ENCODE data around the gene UBE2D3. TPM values are rescaled to one million over a fixed set of nuclear protein-coding genes. Genes with fewer than 3 reads are reported as not detected.
A peak's percentile ranks its signal among the peaks of the same experiment; 100 is the strongest.
"Not testable (repeated sequence)": the region's sequence is repeated elsewhere in the genome, so short reads cannot be mapped to it uniquely, and the experiment has no call there.

UBE2D3 gene
- polyA plus RNA-seq, 1 donor from 2014 or later, result 373 TPM

DNA sequence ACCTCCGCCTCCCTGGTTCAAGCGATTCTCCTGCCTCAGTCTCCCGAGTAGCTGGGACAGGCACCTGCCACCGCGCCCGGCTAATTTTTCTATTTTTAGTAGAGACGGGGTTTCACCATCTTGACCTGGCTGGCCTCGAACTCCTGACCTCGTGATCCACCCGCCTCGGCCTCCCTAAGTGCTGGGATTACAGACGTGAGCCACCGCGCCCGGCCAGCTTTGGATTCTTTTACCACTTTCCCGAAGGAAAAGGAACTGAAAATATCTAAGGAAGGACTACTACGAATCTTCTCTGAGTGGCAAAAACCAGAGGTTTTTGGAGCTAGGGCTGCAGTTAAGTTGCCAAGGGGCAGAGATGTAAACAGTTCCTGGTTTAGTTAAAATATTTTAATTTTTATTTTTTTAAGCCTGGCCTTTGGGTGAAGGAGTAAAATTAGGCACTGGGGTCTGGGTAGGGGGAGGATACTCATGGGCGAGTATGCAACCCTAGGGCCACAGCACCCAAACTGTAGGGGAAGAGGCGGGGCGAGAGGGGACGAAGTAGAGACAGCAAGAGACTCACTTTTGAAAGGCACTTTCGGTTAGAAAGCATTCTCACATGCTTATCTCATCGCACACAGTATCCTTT is 40.9 kb upstream of the UBE2D3 start:
- peaks cover 19% of the 10 kb centered on the region for H3K79me2 ChIP-seq (replicated peaks; ENCODE audit: insufficient read depth, low read length)
- H3K27me3 ChIP-seq (ENCODE audit: insufficient read depth, low read depth, low read length), result no peaks in the 10 kb centered on the region
- peak overlapping the region; percentile 85 for H3K4me2 ChIP-seq (ENCODE audit: low read length)
- peak overlapping the region; percentile 92 for H3K9ac ChIP-seq (ENCODE audit: low read length)
- H4K20me1 ChIP-seq (ENCODE audit: insufficient read depth), result no peaks in the 10 kb centered on the region
- no peaks in the 10 kb centered on the region for H3K9me2 ChIP-seq (ENCODE audit: insufficient read depth, low read length)
- no peaks in the 10 kb centered on the region for H3K36me3 ChIP-seq (ENCODE audit: insufficient read depth, low read length)
- H3K9me3 ChIP-seq (ENCODE audit: low read length), result no peaks in the 10 kb centered on the region
- H3F3A ChIP-seq (ENCODE audit: insufficient read depth, low read length, poor library complexity, severe bottlenecking), result peaks cover 9% of the 10 kb centered on the region
- H2AFZ ChIP-seq (ENCODE audit: low read depth, low read length), result peak overlapping the region; percentile 89
- H3K4me3 ChIP-seq (ENCODE audit: low read length), result peak overlapping the region; percentile 70
- peak overlapping the region; percentile 93 for H3K27ac ChIP-seq (ENCODE audit: low read length)
- TF ChIP-seq EP300 (conservative IDR thresholded peaks at IDR 0.05; ENCODE audit: poor library complexity, severe bottlenecking) (no peak), TAF1 (IDR thresholded peaks at IDR 0.05; ENCODE audit: low read depth) (no peak), EZH2 (IDR thresholded peaks at IDR 0.05; ENCODE audit: borderline replicate concordance, insufficient read depth, low read length, poor library complexity, severe bottlenecking) (no peak), MXI1 (conservative IDR thresholded peaks at IDR 0.05; ENCODE audit: poor library complexity, severe bottlenecking) (no peak), POLR2AphosphoS5 (IDR thresholded peaks at IDR 0.05) (no peak), SMC3 (conservative IDR thresholded peaks at IDR 0.05; ENCODE audit: poor library complexity) (no peak), RAD21 (conservative IDR thresholded peaks at IDR 0.05) (no peak)
- TF ChIP-seq, protein P1, sequence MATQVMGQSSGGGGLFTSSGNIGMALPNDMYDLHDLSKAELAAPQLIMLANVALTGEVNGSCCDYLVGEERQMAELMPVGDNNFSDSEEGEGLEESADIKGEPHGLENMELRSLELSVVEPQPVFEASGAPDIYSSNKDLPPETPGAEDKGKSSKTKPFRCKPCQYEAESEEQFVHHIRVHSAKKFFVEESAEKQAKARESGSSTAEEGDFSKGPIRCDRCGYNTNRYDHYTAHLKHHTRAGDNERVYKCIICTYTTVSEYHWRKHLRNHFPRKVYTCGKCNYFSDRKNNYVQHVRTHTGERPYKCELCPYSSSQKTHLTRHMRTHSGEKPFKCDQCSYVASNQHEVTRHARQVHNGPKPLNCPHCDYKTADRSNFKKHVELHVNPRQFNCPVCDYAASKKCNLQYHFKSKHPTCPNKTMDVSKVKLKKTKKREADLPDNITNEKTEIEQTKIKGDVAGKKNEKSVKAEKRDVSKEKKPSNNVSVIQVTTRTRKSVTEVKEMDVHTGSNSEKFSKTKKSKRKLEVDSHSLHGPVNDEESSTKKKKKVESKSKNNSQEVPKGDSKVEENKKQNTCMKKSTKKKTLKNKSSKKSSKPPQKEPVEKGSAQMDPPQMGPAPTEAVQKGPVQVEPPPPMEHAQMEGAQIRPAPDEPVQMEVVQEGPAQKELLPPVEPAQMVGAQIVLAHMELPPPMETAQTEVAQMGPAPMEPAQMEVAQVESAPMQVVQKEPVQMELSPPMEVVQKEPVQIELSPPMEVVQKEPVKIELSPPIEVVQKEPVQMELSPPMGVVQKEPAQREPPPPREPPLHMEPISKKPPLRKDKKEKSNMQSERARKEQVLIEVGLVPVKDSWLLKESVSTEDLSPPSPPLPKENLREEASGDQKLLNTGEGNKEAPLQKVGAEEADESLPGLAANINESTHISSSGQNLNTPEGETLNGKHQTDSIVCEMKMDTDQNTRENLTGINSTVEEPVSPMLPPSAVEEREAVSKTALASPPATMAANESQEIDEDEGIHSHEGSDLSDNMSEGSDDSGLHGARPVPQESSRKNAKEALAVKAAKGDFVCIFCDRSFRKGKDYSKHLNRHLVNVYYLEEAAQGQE (IDR thresholded peaks at IDR 0.05; ENCODE audit: borderline replicate concordance), result no peak
- TF ChIP-seq, protein P2, sequence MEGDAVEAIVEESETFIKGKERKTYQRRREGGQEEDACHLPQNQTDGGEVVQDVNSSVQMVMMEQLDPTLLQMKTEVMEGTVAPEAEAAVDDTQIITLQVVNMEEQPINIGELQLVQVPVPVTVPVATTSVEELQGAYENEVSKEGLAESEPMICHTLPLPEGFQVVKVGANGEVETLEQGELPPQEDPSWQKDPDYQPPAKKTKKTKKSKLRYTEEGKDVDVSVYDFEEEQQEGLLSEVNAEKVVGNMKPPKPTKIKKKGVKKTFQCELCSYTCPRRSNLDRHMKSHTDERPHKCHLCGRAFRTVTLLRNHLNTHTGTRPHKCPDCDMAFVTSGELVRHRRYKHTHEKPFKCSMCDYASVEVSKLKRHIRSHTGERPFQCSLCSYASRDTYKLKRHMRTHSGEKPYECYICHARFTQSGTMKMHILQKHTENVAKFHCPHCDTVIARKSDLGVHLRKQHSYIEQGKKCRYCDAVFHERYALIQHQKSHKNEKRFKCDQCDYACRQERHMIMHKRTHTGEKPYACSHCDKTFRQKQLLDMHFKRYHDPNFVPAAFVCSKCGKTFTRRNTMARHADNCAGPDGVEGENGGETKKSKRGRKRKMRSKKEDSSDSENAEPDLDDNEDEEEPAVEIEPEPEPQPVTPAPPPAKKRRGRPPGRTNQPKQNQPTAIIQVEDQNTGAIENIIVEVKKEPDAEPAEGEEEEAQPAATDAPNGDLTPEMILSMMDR (IDR thresholded peaks at IDR 0.05; ENCODE audit: poor library complexity, severe bottlenecking), result no peak

DNA sequence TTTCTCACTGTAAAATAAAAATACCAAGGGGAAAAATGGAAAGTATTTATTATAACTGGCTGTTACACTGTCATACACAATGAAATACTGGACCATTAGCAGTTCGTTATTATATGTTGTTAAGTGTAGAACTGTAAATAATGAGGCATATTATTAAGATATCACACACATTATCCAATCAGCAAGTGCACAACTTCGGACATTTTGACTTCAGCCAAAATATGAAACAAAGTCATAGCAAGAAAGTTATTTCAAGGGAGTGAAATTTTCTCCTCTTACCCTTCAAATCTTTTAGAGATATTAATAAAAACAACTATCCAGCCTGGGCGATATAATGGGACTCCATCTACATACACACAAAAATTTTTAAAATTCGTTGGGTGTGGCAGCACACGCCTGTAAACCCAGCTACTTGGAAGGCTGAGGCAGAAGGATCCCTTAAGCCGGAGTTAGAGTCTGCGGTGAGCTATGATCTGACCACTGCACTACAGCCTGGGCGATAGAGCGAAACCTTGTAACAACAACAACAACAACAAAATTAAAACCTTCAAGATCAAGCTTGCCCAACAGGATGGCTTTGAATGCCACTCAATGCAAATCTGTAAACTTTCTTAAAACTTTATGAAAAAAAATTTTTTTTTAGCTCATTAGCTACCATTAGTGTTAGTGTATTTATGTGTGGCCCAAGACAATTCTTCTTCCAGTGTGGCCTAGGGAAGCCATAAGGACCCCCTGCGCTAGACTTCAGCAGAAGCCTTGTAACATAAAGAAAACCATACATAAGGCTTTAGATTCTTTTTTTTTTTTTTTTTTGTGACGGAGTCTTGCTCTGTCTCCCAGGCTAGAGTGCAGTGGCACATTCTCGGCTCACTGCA is 40.2 kb upstream of the UBE2D3 start:
- no peaks in the 10 kb centered on the region for H4K20me1 ChIP-seq (ENCODE audit: insufficient read depth)
- H3K79me2 ChIP-seq (replicated peaks; ENCODE audit: insufficient read depth, low read length), result peaks cover 16% of the 10 kb centered on the region
- no peaks in the 10 kb centered on the region for H3K9me2 ChIP-seq (ENCODE audit: insufficient read depth, low read length)
- peak overlapping the region; percentile 70 for H3K4me3 ChIP-seq (ENCODE audit: low read length)
- TF ChIP-seq TAF1 (IDR thresholded peaks at IDR 0.05; ENCODE audit: low read depth) (no peak), EZH2 (IDR thresholded peaks at IDR 0.05; ENCODE audit: borderline replicate concordance, insufficient read depth, low read length, poor library complexity, severe bottlenecking) (no peak)
- H3K27ac ChIP-seq (ENCODE audit: low read length), result no peak overlapping the region
- H2AFZ ChIP-seq (ENCODE audit: low read depth, low read length), result no peak overlapping the region
- no peaks in the 10 kb centered on the region for H3K27me3 ChIP-seq (ENCODE audit: insufficient read depth, low read depth, low read length)
- no peak overlapping the region for H3K9ac ChIP-seq (ENCODE audit: low read length)
- H3K36me3 ChIP-seq (ENCODE audit: insufficient read depth, low read length), result no peaks in the 10 kb centered on the region
- peaks cover 9% of the 10 kb centered on the region for H3F3A ChIP-seq (ENCODE audit: insufficient read depth, low read length, poor library complexity, severe bottlenecking)
- no peaks in the 10 kb centered on the region for H3K9me3 ChIP-seq (ENCODE audit: low read length)
- H3K4me2 ChIP-seq (ENCODE audit: low read length), result peak overlapping the region; percentile 9

DNA sequence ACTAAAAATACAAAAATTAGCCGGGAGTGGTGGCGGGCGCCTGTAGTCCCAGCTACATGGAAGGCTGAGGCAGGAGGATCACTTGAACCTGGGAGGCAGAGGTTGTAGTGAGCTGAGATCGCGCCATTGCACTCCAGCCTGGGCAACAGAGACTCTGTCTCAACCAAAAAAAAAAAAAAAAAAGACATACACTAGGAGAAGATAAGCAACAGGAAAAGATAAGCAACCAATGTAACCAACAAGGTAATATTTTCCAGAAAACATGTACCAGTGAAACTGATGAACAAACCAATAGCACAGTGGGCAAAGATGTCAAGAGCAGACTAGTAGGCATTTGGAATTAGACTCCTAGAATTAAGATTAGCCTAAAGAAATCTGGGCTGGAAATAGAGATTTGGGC is 38.0 kb upstream of the UBE2D3 start:
- H3K79me2 ChIP-seq (replicated peaks; ENCODE audit: insufficient read depth, low read length); H3K4me3 ChIP-seq (ENCODE audit: low read length); H3F3A ChIP-seq (ENCODE audit: insufficient read depth, low read length, poor library complexity, severe bottlenecking): not testable (repeated sequence)

More for the DNA sequence above, 38.0 kb upstream of the UBE2D3 start:
- H3K27me3 ChIP-seq (ENCODE audit: insufficient read depth, low read depth, low read length); H3K4me2 ChIP-seq (ENCODE audit: low read length); H3K36me3 ChIP-seq (ENCODE audit: insufficient read depth, low read length); H2AFZ ChIP-seq (ENCODE audit: low read depth, low read length); H4K20me1 ChIP-seq (ENCODE audit: insufficient read depth); H3K27ac ChIP-seq (ENCODE audit: low read length); H3K9me2 ChIP-seq (ENCODE audit: insufficient read depth, low read length); H3K9me3 ChIP-seq (ENCODE audit: low read length); H3K9ac ChIP-seq (ENCODE audit: low read length): not testable (repeated sequence)

Measured in neural cell (in vitro differentiated cells).